Neural progenitor cell (in vitro differentiated cells): ENCODE data around the gene VWC2L.

Source experiments
- EZH2 ChIP-seq: fragments of 200-600 bp; sonication (generic); IDR thresholded peaks from 2 replicates; pipeline ENCODE4 v1.6.1; 2017; ENCODE audit warnings: antibody characterized with exemption, mild to moderate bottlenecking, moderate library complexity
- EZH2phosphoT487 ChIP-seq: fragments of 200-600 bp; sonication (generic); IDR thresholded peaks from 2 replicates; pipeline ENCODE4 v1.6.1; 2017; ENCODE audit warnings: antibody characterized with exemption
- TF ChIP-seq, protein P1 (sequence below): fragments of 200-600 bp; sonication (generic); IDR thresholded peaks from 2 replicates; pipeline ENCODE4 v1.5.1; 2017; ENCODE audit warnings: antibody characterized with exemption, mild to moderate bottlenecking

DNA sequence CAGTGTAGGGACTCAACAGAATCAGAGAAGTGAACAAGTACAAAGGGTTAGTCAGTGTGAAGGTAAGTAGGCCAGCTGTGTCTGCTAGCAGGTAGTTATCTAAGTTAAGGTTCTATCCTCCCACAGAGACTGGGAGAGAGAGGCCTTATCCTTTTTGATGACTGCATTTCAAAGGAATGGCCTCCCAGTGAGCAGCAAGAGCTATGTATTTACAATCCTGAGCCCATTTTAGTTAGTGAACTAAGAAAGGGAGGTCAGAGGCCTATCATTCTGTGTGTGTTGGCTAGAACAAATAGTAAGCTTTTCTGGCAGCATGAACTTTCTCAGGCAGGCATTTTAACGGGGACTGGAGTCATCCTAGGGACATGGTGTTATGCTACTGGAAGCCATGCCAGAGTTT, 182.9 kb downstream of the VWC2L start:
- TF ChIP-seq, protein P1, sequence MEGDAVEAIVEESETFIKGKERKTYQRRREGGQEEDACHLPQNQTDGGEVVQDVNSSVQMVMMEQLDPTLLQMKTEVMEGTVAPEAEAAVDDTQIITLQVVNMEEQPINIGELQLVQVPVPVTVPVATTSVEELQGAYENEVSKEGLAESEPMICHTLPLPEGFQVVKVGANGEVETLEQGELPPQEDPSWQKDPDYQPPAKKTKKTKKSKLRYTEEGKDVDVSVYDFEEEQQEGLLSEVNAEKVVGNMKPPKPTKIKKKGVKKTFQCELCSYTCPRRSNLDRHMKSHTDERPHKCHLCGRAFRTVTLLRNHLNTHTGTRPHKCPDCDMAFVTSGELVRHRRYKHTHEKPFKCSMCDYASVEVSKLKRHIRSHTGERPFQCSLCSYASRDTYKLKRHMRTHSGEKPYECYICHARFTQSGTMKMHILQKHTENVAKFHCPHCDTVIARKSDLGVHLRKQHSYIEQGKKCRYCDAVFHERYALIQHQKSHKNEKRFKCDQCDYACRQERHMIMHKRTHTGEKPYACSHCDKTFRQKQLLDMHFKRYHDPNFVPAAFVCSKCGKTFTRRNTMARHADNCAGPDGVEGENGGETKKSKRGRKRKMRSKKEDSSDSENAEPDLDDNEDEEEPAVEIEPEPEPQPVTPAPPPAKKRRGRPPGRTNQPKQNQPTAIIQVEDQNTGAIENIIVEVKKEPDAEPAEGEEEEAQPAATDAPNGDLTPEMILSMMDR = no peak
- TF ChIP-seq EZH2 = no peak
- TF ChIP-seq EZH2phosphoT487 = no peak
